SK-N-SH (cell line): ENCODE data around the gene ZFP92. TPM values are rescaled to one million over a fixed set of nuclear protein-coding genes. Genes with fewer than 3 reads are reported as not detected.

ENCODE experiments used
- CTCF ChIA-PET: fragments of 300-600, 350-600 bp; formaldehyde crosslinking; extraction: SDS; loops from one replicate; lab custom pipeline; 2021; lab: Yijun Ruan, JAX
- POLR2A ChIA-PET: fragments of 350-600 bp; sonication (Branson Sonifier 250); formaldehyde crosslinking; extraction: SDS; loops from one replicate; lab custom pipeline; 2020; ENCODE audit warnings: antibody characterized with exemption, inconsistent platforms; lab: Yijun Ruan, JAX
- DNase-seq: peaks from one replicate; pipeline ENCODE4 v3.0.0; 2012
- H2AFZ ChIP-seq: fragments of 200-600 bp; sonication (generic); 2 replicates; pipeline ENCODE4 v1.8.1; 2016; ENCODE audit warnings: antibody characterized with exemption, mild to moderate bottlenecking, low read depth
- H3F3A ChIP-seq: fragments of 200-600 bp; sonication (generic); replicated peaks from 2 replicates; pipeline ENCODE3; 2016; ENCODE audit warnings: antibody characterized with exemption, mild to moderate bottlenecking; ENCODE audit not compliant: insufficient read depth
- H3K27ac ChIP-seq, 2 experiments: fragments of 200-500 bp in 1 of 2; fragments of 200-600 bp in 1 of 2; sonication (Bioruptor generic) in 1 of 2; sonication (generic), shearing (Covaris generic) in 1 of 2; 2 replicates each; pipeline versions ENCODE4 v1.5.1 to v1.6.1; 2014 to 2016; ENCODE audit warnings: low read depth in 2 of 2, inconsistent platforms in 1 of 2, low read length in 1 of 2, mild to moderate bottlenecking in 1 of 2, mixed read lengths in 1 of 2
- H3K27me3 ChIP-seq: fragments of 200-600 bp; sonication (generic), shearing (Covaris generic); 2 replicates; pipeline ENCODE4 v1.6.1; 2016; ENCODE audit warnings: mixed run types; ENCODE audit not compliant: insufficient read depth
- H3K36me3 ChIP-seq, 2 experiments: fragments of 200-500 bp in 1 of 2; fragments of 200-600 bp in 1 of 2; sonication (Bioruptor generic) in 1 of 2; sonication (generic) in 1 of 2; replicated peaks in 1 of 2; 2 replicates each; pipeline versions ENCODE3 to v1.5.1; 2014 to 2016; ENCODE audit warnings: low read length in 1 of 2, mild to moderate bottlenecking in 1 of 2; ENCODE audit not compliant: insufficient read depth in 2 of 2, control insufficient read depth in 1 of 2
- H3K4me1 ChIP-seq, 2 experiments: fragments of 200-500 bp in 1 of 2; fragments of 200-600 bp in 1 of 2; sonication (Bioruptor generic) in 1 of 2; sonication (generic), shearing (Covaris generic) in 1 of 2; 2 replicates each; pipeline versions ENCODE4 v1.5.1 to v1.6.1; 2014 to 2016; ENCODE audit warnings: low read depth in 1 of 2, low read length in 1 of 2, mixed run types in 1 of 2; ENCODE audit not compliant: insufficient read depth in 2 of 2, control insufficient read depth in 1 of 2
- H3K4me2 ChIP-seq: fragments of 200-600 bp; sonication (generic), shearing (Covaris generic); 2 replicates; pipeline ENCODE4 v1.6.1; 2017; ENCODE audit warnings: mixed run types
- H3K4me3 ChIP-seq, 2 experiments: fragments of 200-500 bp in 1 of 2; fragments of 200-600 bp in 1 of 2; sonication (Bioruptor generic) in 1 of 2; sonication (generic), shearing (Covaris generic) in 1 of 2; 2 replicates each; pipeline versions ENCODE4 v1.5.1 to v1.8.1; 2014 to 2016; ENCODE audit warnings: low read depth in 2 of 2, inconsistent platforms in 1 of 2, low read length in 1 of 2, mild to moderate bottlenecking in 1 of 2, mixed read lengths in 1 of 2, moderate library complexity in 1 of 2
- H3K79me2 ChIP-seq: fragments of 200-600 bp; sonication (generic); 2 replicates; pipeline ENCODE4 v1.8.1; 2017; ENCODE audit warnings: mild to moderate bottlenecking; ENCODE audit not compliant: insufficient read depth
- H3K9ac ChIP-seq: fragments of 200-600 bp; sonication (generic); 2 replicates; pipeline ENCODE4 v1.6.1; 2017; ENCODE audit warnings: mixed run types
- H3K9me2 ChIP-seq: fragments of 200-600 bp; sonication (generic); 2 replicates; pipeline ENCODE4 v1.6.1; 2017; ENCODE audit warnings: mixed run types
- H3K9me3 ChIP-seq: fragments of 200-600 bp; sonication (generic); 2 replicates; pipeline ENCODE4 v1.6.1; 2017; ENCODE audit warnings: mixed run types, mild to moderate bottlenecking, moderate library complexity
- H4K20me1 ChIP-seq: fragments of 200-600 bp; sonication (generic); 2 replicates; pipeline ENCODE4 v1.6.1; 2017; ENCODE audit warnings: mild to moderate bottlenecking, mixed run types; ENCODE audit not compliant: insufficient read depth
- CTCF ChIP-seq: fragments of 200-600 bp; sonication (generic); IDR thresholded peaks from 2 replicates; pipeline ENCODE4 v1.6.1; 2017; ENCODE audit warnings: antibody characterized with exemption, mild to moderate bottlenecking, moderate library complexity
- ELF1 ChIP-seq: IDR thresholded peaks from 2 replicates; pipeline ENCODE4 v1.4.0; 2012
- EP300 ChIP-seq, 2 experiments: IDR thresholded peaks; 2 replicates each; pipeline versions ENCODE4 v1.4.0 to v1.6.1; 2012; ENCODE audit warnings: borderline replicate concordance in 1 of 2, low read depth in 1 of 2, low read length in 1 of 2
- EZH2phosphoT487 ChIP-seq: fragments of 200-600 bp; sonication (generic); IDR thresholded peaks from 2 replicates; pipeline ENCODE4 v1.6.1; 2017; ENCODE audit warnings: low read depth, mixed run types, mild to moderate bottlenecking, antibody characterized with exemption, moderate library complexity, borderline replicate concordance
- FOXJ3 ChIP-seq: sonication (generic); formaldehyde crosslinking; IDR thresholded peaks from 2 replicates; pipeline ENCODE4 v1.5.1; 2020; ENCODE audit warnings: mild to moderate bottlenecking, missing genetic modification reagents
- FOXM1 ChIP-seq: IDR thresholded peaks from 2 replicates; pipeline ENCODE4 v1.4.0; 2012; ENCODE audit warnings: low read depth, mild to moderate bottlenecking
- GATA2 ChIP-seq: sonication (generic); formaldehyde crosslinking; IDR thresholded peaks from 2 replicates; pipeline ENCODE4 v1.5.0; 2020; ENCODE audit warnings: mild to moderate bottlenecking, missing genetic modification reagents
- IRF3 ChIP-seq: fragments of 150-350 bp; IDR thresholded peaks from 2 replicates; pipeline ENCODE4 v1.6.1; 2016; ENCODE audit warnings: mild to moderate bottlenecking, low read depth, low read length
- JUND ChIP-seq: IDR thresholded peaks from 2 replicates; pipeline ENCODE4 v1.4.0; 2012
- POLR2AphosphoS5 ChIP-seq: IDR thresholded peaks from 2 replicates; pipeline ENCODE4 v1.6.1; 2012; ENCODE audit warnings: low read depth, low read length
- RFX5 ChIP-seq: IDR thresholded peaks from 2 replicates; pipeline ENCODE4 v1.6.1; 2012; ENCODE audit warnings: mild to moderate bottlenecking, improper control_type of control experiment, low read length
- RXRA ChIP-seq: IDR thresholded peaks from 2 replicates; pipeline ENCODE4 v1.4.0; 2012; ENCODE audit warnings: low read depth, mild to moderate bottlenecking, borderline replicate concordance
- SIN3A ChIP-seq: IDR thresholded peaks from 2 replicates; pipeline ENCODE4 v1.6.1; 2012; ENCODE audit warnings: low read depth, mild to moderate bottlenecking, low read length, moderate library complexity, borderline replicate concordance
- TAF1 ChIP-seq: IDR thresholded peaks from 2 replicates; pipeline ENCODE4 v1.6.1; 2012; ENCODE audit warnings: low read depth, mild to moderate bottlenecking, low read length, moderate library complexity, borderline replicate concordance
- TEAD4 ChIP-seq: IDR thresholded peaks from 2 replicates; pipeline ENCODE4 v1.4.0; 2012; ENCODE audit warnings: mild to moderate bottlenecking, borderline replicate concordance; ENCODE audit not compliant: insufficient read depth
- USF1 ChIP-seq: IDR thresholded peaks from 2 replicates; pipeline ENCODE4 v1.4.0; 2012; ENCODE audit warnings: low read depth, borderline replicate concordance
- USF2 ChIP-seq: fragments of 150-350 bp; IDR thresholded peaks from 2 replicates; pipeline ENCODE4 v1.6.1; 2017; ENCODE audit warnings: antibody characterized with exemption, low read length, low read depth, borderline replicate concordance
- WGBS: methylation state at CpG from one replicate; pipeline ENCODE4 v1.1.6; 2017; ENCODE audit warnings: low lambda C conversion rate; 5-methylcytosine and 5-hydroxymethylcytosine counted together
- polyA plus RNA-seq, 3 experiments: library from polyadenylated mRNA; depleted of rRNA; stranded (reverse); fragments of >200 nt; gene quantifications; 2 replicates each; pipeline ENCODE4 v1.2.3, GENCODE V29; 2012

The ZFP92 gene
- polyA plus RNA-seq, 1 of the 3 experiments (the other 2 are of a cell fraction), result 0.28 TPM

GRCh38 chrX:153366119-153366518, 45.2 kb upstream of the ZFP92 start:
- Histone ChIP-seq H3K9me2 (no peaks in the 10 kb centered on the region), H3K79me2 (no peaks in the 10 kb centered on the region), H3K27ac (no peak overlapping the region), H3K4me1 (no peaks in the 10 kb centered on the region; a peak in 1 of 4 replicates), H3K9ac (no peak overlapping the region), H2AFZ (no peak overlapping the region), H3K9me3 (no peaks in the 10 kb centered on the region), H3F3A (no peaks in the 10 kb centered on the region), H3K4me2 (no peak overlapping the region), H4K20me1 (no peaks in the 10 kb centered on the region), H3K36me3 (no peaks in the 10 kb centered on the region), H3K4me3 (no peak overlapping the region), H3K27me3 (no peaks in the 10 kb centered on the region; the same call in 1 of the 2 replicates)
- ChIA-PET POLR2A (no interaction called here), CTCF (no interaction called here)
- TF ChIP-seq TEAD4 (no peak), USF1 (no peak), JUND (no peak), CTCF (no peak), FOXJ3 (CRISPR knock-in tag) (no peak), EZH2phosphoT487 (no peak), RFX5 (no peak), POLR2AphosphoS5 (no peak), ELF1 (no peak), GATA2 (CRISPR knock-in tag) (no peak), RXRA (no peak), TAF1 (no peak), USF2 (no peak), FOXM1 (no peak)
- no peak for DNase-seq
- WGBS, result 32% methylated on average over 3 of the region's 3 CpGs

- H3K9me3 ChIP-seq, result no peaks in the 10 kb centered on the region
- TF ChIP-seq EP300 (IDR thresholded peaks at IDR 0.05; ENCODE audit: borderline replicate concordance in 1 of 2, low read depth in 1 of 2, low read length in 1 of 2) (no peak), SIN3A (no peak), IRF3 (no peak), GATA2 (CRISPR knock-in tag) (no peak)
- no peaks in the 10 kb centered on the region; a peak in 1 of 4 replicates for H3K4me1 ChIP-seq
- WGBS, result 35% methylated on average over 5 of the region's 5 CpGs
- H3K9me2 ChIP-seq, result no peaks in the 10 kb centered on the region
- ChIA-PET CTCF (interaction anchor here (0.9 kb wide), 1 partner anchor 40 kb away, joined by 3 read pairs; no protein-coding TSS in a partner anchor), POLR2A (no interaction called here)
- H3K36me3 ChIP-seq, result no peaks in the 10 kb centered on the region
- no peak overlapping the region for H3K27ac ChIP-seq
- H4K20me1 ChIP-seq, result no peaks in the 10 kb centered on the region
- H3K4me2 ChIP-seq, result no peak overlapping the region
- H3F3A ChIP-seq, result no peaks in the 10 kb centered on the region
- H3K27me3 ChIP-seq, result no peaks in the 10 kb centered on the region; the same call in 1 of the 2 replicates
- H3K79me2 ChIP-seq, result no peaks in the 10 kb centered on the region
- H2AFZ ChIP-seq, result no peak overlapping the region
- DNase-seq, result no peak
- no peak overlapping the region for H3K4me3 ChIP-seq
- H3K9ac ChIP-seq, result no peak overlapping the region
Measured at GRCh38 chrX:153366878-153367538, 44.3 kb upstream of the ZFP92 start.
